HCT116 (cell line): ENCODE data around the gene MSH4.
"Not testable (repeated sequence)": the region's sequence is repeated elsewhere in the genome, so short reads cannot be mapped to it uniquely, and the experiment has no call there.

Experiments
- CEBPB ChIP-seq: IDR thresholded peaks from 2 replicates; pipeline ENCODE4 v1.6.1; 2012; ENCODE audit warnings: low read depth
- CTCF ChIP-seq, 3 experiments: fragments of 200-600 bp in 1 of 3; sonication (generic) in 1 of 3; IDR thresholded peaks in 2 of 3; conservative IDR thresholded peaks in 1 of 3; 2 replicates each; pipeline ENCODE4 v1.5.1; 2012 to 2017; ENCODE audit warnings: low read depth in 2 of 3, low read length in 2 of 3, antibody characterized with exemption in 1 of 3, borderline replicate concordance in 1 of 3, control low read depth in 1 of 3, mild to moderate bottlenecking in 1 of 3, mixed read lengths in 1 of 3, mixed run types in 1 of 3, moderate library complexity in 1 of 3; ENCODE audit not compliant: insufficient read depth in 1 of 3
- EGR1 ChIP-seq: IDR thresholded peaks from 2 replicates; pipeline ENCODE4 v1.6.1; 2012; ENCODE audit warnings: low read depth
- ELF1 ChIP-seq: IDR thresholded peaks from 2 replicates; pipeline ENCODE4 v1.6.1; 2012; ENCODE audit warnings: low read depth, borderline replicate concordance
- EZH2phosphoT487 ChIP-seq: fragments of 200-600 bp; IDR thresholded peaks from 2 replicates; pipeline ENCODE4 v1.6.1; 2018; ENCODE audit warnings: antibody characterized with exemption, borderline replicate concordance
- POLR2A ChIP-seq: IDR thresholded peaks from 2 replicates; pipeline ENCODE4 v1.7.0; 2011; ENCODE audit warnings: borderline replicate concordance; ENCODE audit not compliant: insufficient read depth, insufficient read length; ENCODE audit errors: extremely low read depth
- POLR2AphosphoS5 ChIP-seq: IDR thresholded peaks from 2 replicates; pipeline ENCODE4 v1.6.1; 2011; ENCODE audit warnings: mild to moderate bottlenecking, low read depth, low read length, moderate library complexity
- SIN3A ChIP-seq: IDR thresholded peaks from 2 replicates; pipeline ENCODE4 v1.6.1; 2012; ENCODE audit warnings: low read depth
- TCF7L2 ChIP-seq: IDR thresholded peaks from 2 replicates; pipeline ENCODE4 v1.7.0; 2011; ENCODE audit warnings: borderline replicate concordance, inconsistent platforms; ENCODE audit not compliant: insufficient read depth, insufficient read length; ENCODE audit errors: extremely low read depth
- TF ChIP-seq, protein P1 (sequence below): IDR thresholded peaks from 2 replicates; pipeline ENCODE4 v1.6.1; 2012
- TF ChIP-seq, protein P2 (sequence below): IDR thresholded peaks from 2 replicates; pipeline ENCODE4 v1.6.1; 2012

- not testable (repeated sequence) for TF ChIP-seq POLR2A; CTCF (IDR thresholded peaks at IDR 0.05 in 2 of 3, conservative IDR thresholded peaks at IDR 0.05 in 1 of 3; ENCODE audit: borderline replicate concordance in 1 of 3, insufficient read depth in 1 of 3, low read depth in 2 of 3, low read length in 2 of 3); EGR1; POLR2AphosphoS5; CEBPB; ELF1; EZH2phosphoT487; SIN3A; TCF7L2
- TF ChIP-seq, protein P1, sequence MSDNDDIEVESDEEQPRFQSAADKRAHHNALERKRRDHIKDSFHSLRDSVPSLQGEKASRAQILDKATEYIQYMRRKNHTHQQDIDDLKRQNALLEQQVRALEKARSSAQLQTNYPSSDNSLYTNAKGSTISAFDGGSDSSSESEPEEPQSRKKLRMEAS: not testable (repeated sequence)
- TF ChIP-seq, protein P2, sequence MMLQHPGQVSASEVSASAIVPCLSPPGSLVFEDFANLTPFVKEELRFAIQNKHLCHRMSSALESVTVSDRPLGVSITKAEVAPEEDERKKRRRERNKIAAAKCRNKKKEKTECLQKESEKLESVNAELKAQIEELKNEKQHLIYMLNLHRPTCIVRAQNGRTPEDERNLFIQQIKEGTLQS: not testable (repeated sequence)
These were observed 13.4 kb downstream of the MSH4 start for GRCh38 chr1:75810113-75810512.
